ENCODE data around the gene ZDHHC11B. TPM values are rescaled to one million over a fixed set of nuclear protein-coding genes. Genes with fewer than 3 reads are reported as not detected.
"Not testable (repeated sequence)": the region's sequence is repeated elsewhere in the genome, so short reads cannot be mapped to it uniquely, and the experiment has no call there.

Gene ZDHHC11B
- total RNA-seq, 1 donor from 2014 or later = 0.64 TPM

GRCh38 chr5:776862-777711 is 7.4 kb downstream of the ZDHHC11B start:
- Histone ChIP-seq H3K36me3 (no peaks in the 10 kb centered on the region), H3K27ac (no peak overlapping the region)

GRCh38 chr5:775961-776861 is 8.3 kb downstream of the ZDHHC11B start:
- H3K27ac ChIP-seq = no peak overlapping the region
- H3K27me3 ChIP-seq = no peaks in the 10 kb centered on the region
- no peaks in the 10 kb centered on the region for H3K9me3 ChIP-seq
- H3K36me3 ChIP-seq = no peaks in the 10 kb centered on the region
- intact Hi-C loops (cut with DNase I) = no loop called here
- H3K4me3 ChIP-seq = no peak overlapping the region
- TF ChIP-seq, protein P1, sequence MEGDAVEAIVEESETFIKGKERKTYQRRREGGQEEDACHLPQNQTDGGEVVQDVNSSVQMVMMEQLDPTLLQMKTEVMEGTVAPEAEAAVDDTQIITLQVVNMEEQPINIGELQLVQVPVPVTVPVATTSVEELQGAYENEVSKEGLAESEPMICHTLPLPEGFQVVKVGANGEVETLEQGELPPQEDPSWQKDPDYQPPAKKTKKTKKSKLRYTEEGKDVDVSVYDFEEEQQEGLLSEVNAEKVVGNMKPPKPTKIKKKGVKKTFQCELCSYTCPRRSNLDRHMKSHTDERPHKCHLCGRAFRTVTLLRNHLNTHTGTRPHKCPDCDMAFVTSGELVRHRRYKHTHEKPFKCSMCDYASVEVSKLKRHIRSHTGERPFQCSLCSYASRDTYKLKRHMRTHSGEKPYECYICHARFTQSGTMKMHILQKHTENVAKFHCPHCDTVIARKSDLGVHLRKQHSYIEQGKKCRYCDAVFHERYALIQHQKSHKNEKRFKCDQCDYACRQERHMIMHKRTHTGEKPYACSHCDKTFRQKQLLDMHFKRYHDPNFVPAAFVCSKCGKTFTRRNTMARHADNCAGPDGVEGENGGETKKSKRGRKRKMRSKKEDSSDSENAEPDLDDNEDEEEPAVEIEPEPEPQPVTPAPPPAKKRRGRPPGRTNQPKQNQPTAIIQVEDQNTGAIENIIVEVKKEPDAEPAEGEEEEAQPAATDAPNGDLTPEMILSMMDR (IDR thresholded peaks at IDR 0.05) = no peak
- DNase-seq (ENCODE audit: low spot score in 2 of 2) = peak in 1 of 2 donors; percentile 61
- H3K4me1 ChIP-seq = no peaks in the 10 kb centered on the region

More at GRCh38 chr5:776862-777711, 7.4 kb downstream of the ZDHHC11B start:
- Histone ChIP-seq H3K9me3 (no peaks in the 10 kb centered on the region), H3K4me3 (no peak overlapping the region), H3K27me3 (no peaks in the 10 kb centered on the region), H3K4me1 (no peaks in the 10 kb centered on the region)
- TF ChIP-seq, protein P1 (IDR thresholded peaks at IDR 0.05) = no peak
- intact Hi-C loops (cut with DNase I) = no loop called here
- DNase-seq (ENCODE audit: low spot score in 2 of 2) = no peak

DNA sequence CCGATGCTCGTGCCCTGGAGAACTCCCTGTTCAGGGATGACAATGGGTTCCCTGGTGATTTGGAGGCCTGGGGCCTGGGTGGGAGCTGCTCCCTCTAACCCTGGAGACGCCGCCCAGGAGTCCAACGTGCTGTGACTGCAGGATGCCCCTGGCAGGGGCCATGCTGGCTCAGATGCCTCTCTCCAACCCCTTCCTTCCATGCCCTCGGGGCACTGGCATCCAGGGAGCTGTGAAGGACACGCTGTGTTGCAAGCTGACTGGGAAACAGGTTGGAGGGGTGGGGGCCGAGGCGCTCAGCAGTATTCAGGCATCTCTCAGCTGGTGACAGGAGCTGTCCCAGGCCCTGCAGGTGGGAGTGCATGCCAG is 9.0 kb downstream of the ZDHHC11B start:
- intact Hi-C loops (cut with DNase I); H3K4me1 ChIP-seq; H3K27ac ChIP-seq; H3K9me3 ChIP-seq; DNase-seq (ENCODE audit: low spot score in 2 of 2); H3K36me3 ChIP-seq; H3K27me3 ChIP-seq; H3K4me3 ChIP-seq: not testable (repeated sequence)

DNA sequence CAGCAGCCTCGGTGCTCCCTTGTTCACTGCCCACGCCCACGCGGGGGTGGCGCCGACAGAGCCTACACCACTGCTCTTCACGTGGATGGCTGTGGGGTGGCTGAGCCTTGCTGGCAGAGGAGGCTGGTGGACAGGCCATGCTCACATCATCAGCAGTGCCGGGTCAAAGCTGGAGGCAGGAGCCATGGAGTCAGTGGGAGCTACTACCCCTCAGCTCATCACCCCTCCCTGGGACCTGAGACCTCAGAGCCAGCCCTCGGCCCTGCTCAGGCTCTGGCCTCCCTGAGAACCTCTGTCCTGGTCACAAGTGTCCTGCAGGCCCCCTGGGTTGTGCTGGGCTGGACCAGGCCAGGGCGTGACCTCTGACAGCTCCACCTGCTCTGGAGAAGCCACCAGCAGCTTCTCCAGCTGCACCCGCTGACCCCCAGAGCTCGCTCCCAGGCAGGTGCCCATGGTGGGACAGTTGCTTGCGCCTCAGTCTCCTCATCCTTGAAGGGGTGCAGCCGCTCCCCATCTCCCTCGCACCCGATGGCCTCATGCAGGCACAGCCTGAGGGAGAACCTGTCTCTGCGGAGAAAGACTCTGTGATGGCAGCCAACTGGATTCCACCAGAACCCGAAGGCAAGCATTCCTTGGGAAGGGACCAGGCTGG is 9.5 kb downstream of the ZDHHC11B start:
- H3K4me1 ChIP-seq; H3K36me3 ChIP-seq; H3K4me3 ChIP-seq; intact Hi-C loops (cut with DNase I); H3K9me3 ChIP-seq; H3K27ac ChIP-seq; H3K27me3 ChIP-seq: not testable (repeated sequence)
- DNase-seq (ENCODE audit: low spot score in 2 of 2) = peak in 1 of 2 donors; percentile 61

- DNase-seq (ENCODE audit: low spot score in 2 of 2) = peak in 1 of 2 donors; percentile 7
- H3K9me3 ChIP-seq = not testable (repeated sequence)
Observed at GRCh38 chr5:774304-774703, 10.2 kb downstream of the ZDHHC11B start.

DNA sequence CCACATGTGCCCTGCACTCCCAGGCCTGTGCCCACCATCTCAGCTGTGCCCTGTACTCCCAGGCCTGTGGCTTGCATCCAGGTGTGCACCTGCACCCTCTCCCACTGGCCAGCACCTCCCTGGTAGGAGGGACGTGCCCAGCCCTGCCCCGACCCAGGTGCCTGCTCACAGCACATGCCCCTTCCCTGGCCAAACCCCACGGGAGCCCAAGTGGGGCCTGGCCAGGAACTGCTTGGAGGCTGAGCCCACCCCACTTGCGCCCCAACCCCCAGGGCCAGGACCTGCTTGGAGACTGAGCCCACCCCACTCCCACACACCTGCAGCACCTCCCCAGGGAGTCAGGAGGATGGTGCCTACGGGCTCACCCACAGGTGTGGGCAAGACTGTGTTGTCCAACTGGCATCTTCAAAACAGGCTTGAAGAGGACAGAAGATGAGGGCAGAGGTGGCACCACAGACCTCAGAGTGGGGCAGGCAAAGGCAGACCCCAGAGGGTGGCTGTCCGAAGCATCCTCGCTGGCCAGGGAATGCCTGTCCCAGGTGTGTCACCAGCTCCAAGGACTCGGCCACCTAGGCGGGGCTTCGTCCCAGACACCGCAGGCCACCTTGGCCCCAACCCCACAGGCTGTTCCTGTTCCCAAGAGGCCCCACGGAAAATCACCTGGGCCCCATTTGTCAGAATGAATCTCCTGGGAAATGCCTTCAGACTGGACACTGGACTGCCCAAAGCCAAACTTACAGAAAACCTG is 10.8 kb downstream of the ZDHHC11B start:
- H3K9me3 ChIP-seq = no peaks in the 10 kb centered on the region
- no peaks in the 10 kb centered on the region for H3K27me3 ChIP-seq

More at GRCh38 chr5:774304-774703, 10.2 kb downstream of the ZDHHC11B start:
- H3K27ac ChIP-seq; H3K36me3 ChIP-seq; H3K4me3 ChIP-seq; H3K27me3 ChIP-seq; intact Hi-C loops (cut with DNase I); H3K4me1 ChIP-seq: not testable (repeated sequence)

DNA sequence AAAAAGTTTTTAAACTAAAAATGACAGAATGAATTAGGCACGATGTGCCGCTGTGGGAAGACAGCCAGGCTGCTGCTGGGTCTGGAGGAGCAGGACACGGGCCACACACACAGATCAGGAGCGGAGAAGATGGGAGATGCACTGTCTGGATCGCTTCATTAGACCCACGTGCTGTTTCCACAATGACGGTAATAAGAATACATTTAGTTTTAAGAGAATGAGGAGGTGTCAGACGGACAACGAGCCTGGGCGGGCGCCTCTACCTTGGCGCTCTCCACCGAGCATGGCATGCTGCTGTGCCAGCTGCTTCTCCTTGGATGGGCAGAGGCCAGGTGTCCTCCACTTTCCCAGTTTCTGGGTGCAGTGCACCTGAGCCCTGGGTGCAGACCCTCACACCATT is 11.6 kb downstream of the ZDHHC11B start:
- H3K27ac ChIP-seq; H3K9me3 ChIP-seq; H3K27me3 ChIP-seq; intact Hi-C loops (cut with DNase I); H3K4me3 ChIP-seq; H3K36me3 ChIP-seq; H3K4me1 ChIP-seq: not testable (repeated sequence)
- DNase-seq (ENCODE audit: low spot score in 2 of 2) = peak in 1 of 2 donors; percentile 4

More for the DNA sequence above, 10.8 kb downstream of the ZDHHC11B start:
- H3K36me3 ChIP-seq = no peaks in the 10 kb centered on the region
- peak; percentile 9 to 61 for DNase-seq (ENCODE audit: low spot score in 2 of 2)
- TF ChIP-seq, protein P1 (IDR thresholded peaks at IDR 0.05) = no peak
- H3K4me3 ChIP-seq = no peak overlapping the region
- intact Hi-C loops (cut with DNase I) = no loop called here
- no peak overlapping the region for H3K27ac ChIP-seq
- no peaks in the 10 kb centered on the region for H3K4me1 ChIP-seq

- intact Hi-C loops (cut with DNase I); H3K4me1 ChIP-seq; H3K27me3 ChIP-seq; H3K4me3 ChIP-seq; H3K9me3 ChIP-seq; H3K36me3 ChIP-seq; H3K27ac ChIP-seq: not testable (repeated sequence)
- DNase-seq (ENCODE audit: low spot score in 2 of 2) = peak in 1 of 2 donors; percentile 4
Observed at GRCh38 chr5:772547-772890, 12.0 kb downstream of the ZDHHC11B start.

DNA sequence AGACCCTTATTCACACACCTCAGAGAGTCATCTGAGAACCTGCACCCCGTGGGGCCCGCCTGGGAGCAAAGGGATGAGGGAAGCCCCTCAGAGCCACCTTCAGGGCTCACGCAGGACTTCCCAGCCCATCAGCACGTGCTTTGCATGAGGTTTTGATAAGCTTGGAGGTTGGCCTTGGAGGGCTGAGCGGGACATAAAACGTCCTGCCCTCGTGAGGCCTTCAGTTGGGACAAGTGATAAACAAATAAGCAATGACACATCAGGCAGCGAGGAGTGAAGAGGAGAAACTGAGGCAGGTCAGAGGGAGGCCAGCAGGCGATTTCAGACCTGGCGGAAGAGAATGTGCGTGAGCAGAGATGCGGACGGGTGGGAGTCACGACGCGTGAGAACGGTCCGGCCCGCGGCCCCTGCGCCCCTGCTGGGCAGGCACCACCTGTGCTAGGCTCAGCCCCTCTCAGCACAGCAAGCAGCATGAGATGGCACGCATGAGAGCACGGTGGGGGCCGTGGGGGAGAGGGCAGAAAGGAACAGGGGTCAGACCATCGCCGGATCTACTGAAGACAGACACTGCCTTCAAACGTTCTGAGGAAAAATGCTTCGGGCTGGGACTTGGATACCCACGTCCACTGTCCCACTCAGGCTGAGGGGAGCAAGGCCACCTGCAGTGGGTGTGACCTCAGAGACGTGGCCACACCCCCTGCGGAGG is 12.5 kb downstream of the ZDHHC11B start:
- DNase-seq (ENCODE audit: low spot score in 2 of 2) = peak in 1 of 2 donors; percentile 3
- H3K27me3 ChIP-seq; H3K4me1 ChIP-seq; H3K36me3 ChIP-seq; intact Hi-C loops (cut with DNase I); H3K4me3 ChIP-seq; H3K9me3 ChIP-seq; H3K27ac ChIP-seq: not testable (repeated sequence)

Data from ascending aorta (tissue), 2 donors.